GM12878 (cell line): Measurements from ENCODE around the gene CNST. TPM values are rescaled to one million over a fixed set of nuclear protein-coding genes. Genes with fewer than 3 reads are reported as not detected.

Experiments
- ATAC-seq: fragments of 200-7000 bp; cut with Tn5 transposase; 3 replicates; pipeline ENCODE4 v1.9.1; 2020; ENCODE audit warnings: mild to moderate bottlenecking, moderate library complexity
- BruUV-seq: library from RNA; stranded (reverse); fragments of 400-500 nt; replicated peaks from 2 replicates; lab custom pipeline; 2021; lab: Mats Ljungman, UMichigan
- CTCF ChIA-PET: fragments of 300-600 bp; sonication (Branson Sonifier 250); formaldehyde crosslinking; extraction: SDS; loops from one replicate; lab custom pipeline; 2021; ENCODE audit warnings: inconsistent platforms; lab: Yijun Ruan, JAX
- POLR2A ChIA-PET: fragments of 350-600 bp; formaldehyde crosslinking; extraction: SDS; loops from one replicate; lab custom pipeline; 2021; ENCODE audit warnings: inconsistent platforms; lab: Charles Lee
- RAD21 ChIA-PET: fragments of 300-600 bp; sonication (Branson Sonifier 250); formaldehyde crosslinking; loops from one replicate; lab custom pipeline; 2023; ENCODE audit warnings: antibody characterized with exemption; ENCODE audit not compliant: unreplicated experiment; lab: Charles Lee
- SMC1A ChIA-PET: fragments of 300-600 bp; sonication (Branson Sonifier 250); formaldehyde crosslinking; loops from one replicate; lab custom pipeline; 2023; ENCODE audit not compliant: unreplicated experiment, uncharacterized antibody; lab: Charles Lee
- DNase-seq: peaks from one replicate; pipeline ENCODE4 v3.0.0-alpha.2; 2011; ENCODE audit warnings: low read depth, low spot score
- FAIRE-seq: peaks from 3 replicates; lab custom pipeline; 2011; peaks lifted over from hg19 to GRCh38; lab: Jason Lieb, UNC
- H2AFZ ChIP-seq: 2 replicates; pipeline ENCODE4 v1.6.0; 2011; ENCODE audit warnings: low read depth, low read length, control low read depth; ENCODE audit not compliant: control insufficient read depth
- H3K27ac ChIP-seq: 2 replicates; pipeline ENCODE4 v1.5.1; 2011; ENCODE audit warnings: control low read depth; ENCODE audit not compliant: control insufficient read depth, insufficient read depth
- H3K27me3 ChIP-seq, 2 experiments: replicated peaks in 1 of 2; 2 replicates each; pipeline versions ENCODE4 v1.6.0 to v1.6.1; 2011; ENCODE audit warnings: low read length in 1 of 2; ENCODE audit not compliant: control insufficient read depth in 2 of 2, insufficient read depth in 2 of 2
- H3K36me3 ChIP-seq, 2 experiments: 2 replicates each; pipeline ENCODE4 v1.5.1; 2011; ENCODE audit warnings: low read length in 1 of 2; ENCODE audit not compliant: control insufficient read depth in 2 of 2, insufficient read depth in 2 of 2
- H3K4me1 ChIP-seq: 2 replicates; pipeline ENCODE4 v1.6.1; 2011; ENCODE audit warnings: mild to moderate bottlenecking, low read length, moderate library complexity, mixed read lengths; ENCODE audit not compliant: control insufficient read depth, insufficient read depth
- H3K4me2 ChIP-seq: 2 replicates; pipeline ENCODE4 v1.6.0; 2011; ENCODE audit warnings: control low read depth; ENCODE audit not compliant: control insufficient read depth, insufficient read depth
- H3K4me3 ChIP-seq: fragments of 200-600 bp; sonication (generic); 2 replicates; pipeline ENCODE4 v1.5.1; 2016
- H3K79me2 ChIP-seq: 2 replicates; pipeline ENCODE4 v1.6.0; 2011; ENCODE audit warnings: low read length; ENCODE audit not compliant: control insufficient read depth, insufficient read depth
- H3K9ac ChIP-seq: 2 replicates; pipeline ENCODE4 v1.8.0; 2011; ENCODE audit warnings: low read length, control low read depth, mixed read lengths; ENCODE audit not compliant: control insufficient read depth, insufficient read depth
- H3K9me3 ChIP-seq: replicated peaks from 3 replicates; pipeline ENCODE4 v1.5.1; 2011; ENCODE audit warnings: mild to moderate bottlenecking, low read length; ENCODE audit not compliant: control insufficient read depth, insufficient read depth
- H4K20me1 ChIP-seq: 2 replicates; pipeline ENCODE4 v1.6.0; 2011; ENCODE audit not compliant: control insufficient read depth, insufficient read depth
- CBFB ChIP-seq: IDR thresholded peaks from 2 replicates; pipeline ENCODE4 v1.6.1; 2016; ENCODE audit warnings: antibody characterized with exemption, low read depth
- CEBPB ChIP-seq, 2 experiments: fragments of 150-350 bp in 1 of 2; IDR thresholded peaks; 2 replicates each; pipeline ENCODE4 v1.6.1; 2012 to 2014; ENCODE audit warnings: low read depth in 2 of 2, low read length in 2 of 2, borderline replicate concordance in 1 of 2, inconsistent platforms in 1 of 2
- PKNOX1 ChIP-seq: fragments of 450-650 bp; IDR thresholded peaks from 2 replicates; pipeline ENCODE4 v1.6.1; 2016; ENCODE audit warnings: mild to moderate bottlenecking
- POLR2AphosphoS2 ChIP-seq: IDR thresholded peaks from 2 replicates; pipeline ENCODE4 v1.6.1; 2011; ENCODE audit warnings: low read depth, mild to moderate bottlenecking, low read length, improper control_type of control experiment, moderate library complexity
- RBBP5 ChIP-seq: fragments of 200-600 bp; sonication (generic); conservative IDR thresholded peaks from 2 replicates; pipeline ENCODE4 v1.6.1; 2016
- ZNF592 ChIP-seq: fragments of 450-650 bp; IDR thresholded peaks from 2 replicates; pipeline ENCODE4 v1.6.1; 2017; ENCODE audit warnings: mild to moderate bottlenecking, moderate library complexity
- WGBS: methylation state at CpG from one replicate; pipeline ENCODE4 v1.1.6; 2016; ENCODE audit warnings: low lambda C conversion rate; ENCODE audit not compliant: insufficient replicate concordance, insufficient coverage; ENCODE audit errors: missing lambda C conversion rate; 5-methylcytosine and 5-hydroxymethylcytosine counted together
- in situ Hi-C: fragments of 300-500 bp; cut with MboI; formaldehyde crosslinking; loops from 9 replicates; pipeline ENCODE4 v1.14.3; 2018; ENCODE audit warnings: mixed read lengths
- intact Hi-C: fragments of 100-400 bp; cut with micrococcal nuclease; formaldehyde crosslinking; loops from one replicate; pipeline ENCODE4 v1.14.2; 2022; ENCODE audit not compliant: unreplicated experiment
- polyA plus RNA-seq, 11 experiments: library from polyadenylated mRNA; depleted of rRNA in 4 of 11; unstranded in 6 of 11; stranded (reverse) in 5 of 11; fragments of >200 nt; fragmentation: Nextera tagmentation in 4 of 11; fragmentation: Illumina TruSeq in 1 of 11; extraction: Ambion mirVana in 4 of 11; extraction: Trizol in 1 of 11; gene quantifications; 1 replicate in 1 of 11; 2 replicates in 10 of 11; pipeline versions ENCODE4 v1.2.1 to v1.2.3, GENCODE V29; 2011 to 2016; ENCODE audit warnings: inconsistent platforms in 2 of 11, missing spikeins in 2 of 11, low read depth in 1 of 11
- total RNA-seq, 4 experiments: library from RNA; depleted of rRNA in 3 of 4; stranded (reverse); fragments of >200 nt in 3 of 4; fragmentation: Illumina TruSeq in 1 of 4; extraction: Trizol in 1 of 4; gene quantifications; 2 replicates each; pipeline versions ENCODE4 v1.2.1 to v1.2.3, GENCODE V29; 2013 to 2021

The CNST gene
- total and polyA plus RNA-seq, 10 of the 15 experiments (the other 5 are each of a cell fraction or from before 2014, with no cell fraction given), result 4.8 to 16.2 (median 12.3) TPM

- no TSS peak for BruUV-seq
- TF ChIP-seq CBFB, result no peak
- no peak for TF ChIP-seq RBBP5
- TF ChIP-seq PKNOX1, result no peak
- TF ChIP-seq ZNF592, result no peak
- TF ChIP-seq POLR2AphosphoS2, result no peak
- TF ChIP-seq CEBPB (IDR thresholded peaks at IDR 0.05; ENCODE audit: borderline replicate concordance in 1 of 2, low read depth in 2 of 2, low read length in 2 of 2), result no peak
- no peaks in the 10 kb centered on the region for H3K27me3 ChIP-seq
- ChIA-PET SMC1A (interaction anchor here (1.2 to 1.8 kb wide), 3 partner anchors 13 to 65 kb away, joined by 3 to 8 read pairs (median 4); partner anchors contain the start of gene SMYD3), RAD21 (interaction anchor here (0.6 to 1.1 kb wide), 2 partner anchors 23 to 26 kb away, joined by 3 read pairs; no protein-coding TSS in a partner anchor), CTCF (interaction anchor here (0.6 to 1.0 kb wide), 2 partner anchors 75 to 127 kb away, joined by 3 to 7 read pairs; no protein-coding TSS in a partner anchor), POLR2A (interaction anchor here (0.6 to 0.8 kb wide), 2 partner anchors 8 to 12 kb away, joined by 3 read pairs; no protein-coding TSS in a partner anchor)
- in situ Hi-C loops, result no loop called here
- no peak overlapping the region for H3K9ac ChIP-seq
- ATAC-seq (no peak), FAIRE-seq (no peak), DNase-seq (no peak)
- 39% methylated on average over 3 of the region's 3 CpGs for WGBS
- peak overlapping the region; percentile 33; the same call in 1 of the 2 replicates for H3K4me3 ChIP-seq
- peaks cover 83% of the 10 kb centered on the region for H3K79me2 ChIP-seq
- H3K36me3 ChIP-seq, result no peaks in the 10 kb centered on the region
- no peak overlapping the region; the same call in 1 of the 2 replicates for H2AFZ ChIP-seq
- H4K20me1 ChIP-seq, result no peaks in the 10 kb centered on the region
- peak overlapping the region; percentile 59; the same call in 1 of the 2 replicates for H3K4me2 ChIP-seq
- intact Hi-C loops, result no loop called here
- peaks cover 3% of the 10 kb centered on the region; the same call in 1 of the 3 replicates for H3K9me3 ChIP-seq
- H3K4me1 ChIP-seq, result peaks cover 33% of the 10 kb centered on the region
- H3K27ac ChIP-seq, result peak overlapping the region; percentile 66
Observed at GRCh38 chr1:246572785-246573184, 6.5 kb downstream of the CNST start.
